ENCODE measurements around the gene FBLN1. TPM values are rescaled to one million over a fixed set of nuclear protein-coding genes. Genes with fewer than 3 reads are reported as not detected.

Gene FBLN1
- total RNA-seq, 2 donors from 2014 or later: 0.39 to 0.57 TPM

DNA sequence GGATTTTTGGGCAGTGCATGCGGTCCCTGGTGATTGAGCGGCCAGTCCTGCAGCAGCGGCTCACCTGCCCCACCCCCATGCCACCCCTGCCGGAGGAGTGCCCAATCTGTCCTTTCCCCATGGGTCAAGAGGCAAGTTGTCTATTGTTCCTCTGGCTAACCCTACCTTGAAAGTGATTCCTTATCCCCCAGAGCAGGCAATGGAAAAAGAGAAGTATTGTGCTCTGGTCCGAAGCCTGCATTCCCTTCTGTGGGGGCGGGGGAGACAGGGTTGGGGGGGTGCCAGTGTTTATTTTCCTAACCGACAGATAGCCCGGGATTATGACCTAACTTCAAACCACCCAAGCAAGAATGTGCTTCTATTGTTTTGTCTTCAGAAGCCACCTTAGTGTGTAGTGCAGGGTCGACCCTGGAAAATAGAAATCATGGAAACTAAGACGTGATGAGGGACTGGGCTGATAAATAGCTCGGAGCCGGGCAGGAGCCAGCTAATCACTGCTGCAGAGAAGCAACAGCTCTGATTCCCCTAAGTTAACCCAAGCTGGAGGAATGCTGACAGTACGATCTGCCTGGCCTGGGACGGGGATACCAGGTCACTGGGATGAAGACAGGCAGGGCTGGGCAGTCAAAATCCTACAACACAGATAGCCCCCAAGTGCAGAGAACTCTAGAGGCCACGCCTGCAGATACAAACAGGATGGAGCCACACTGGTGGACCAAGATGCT is 130.3 kb downstream of the FBLN1 start:
- Mint-ChIP-seq H3K27ac (no peak overlapping the region), H3K36me3 (no peaks in the 10 kb centered on the region), H3K9me3 (no peaks in the 10 kb centered on the region)
- no peak for ATAC-seq
- DNase-seq (ENCODE audit: low spot score in 2 of 2): peak in 1 of 2 donors; percentile 21

- H3K36me3 Mint-ChIP-seq: no peaks in the 10 kb centered on the region
- H3K27ac Mint-ChIP-seq: no peak overlapping the region
- DNase-seq (ENCODE audit: low spot score in 2 of 2) (no peak), ATAC-seq (no peak)
- H3K9me3 Mint-ChIP-seq: no peaks in the 10 kb centered on the region
These were observed 134.0 kb downstream of the FBLN1 start for GRCh38 chr22:45636683-45637082.

DNA sequence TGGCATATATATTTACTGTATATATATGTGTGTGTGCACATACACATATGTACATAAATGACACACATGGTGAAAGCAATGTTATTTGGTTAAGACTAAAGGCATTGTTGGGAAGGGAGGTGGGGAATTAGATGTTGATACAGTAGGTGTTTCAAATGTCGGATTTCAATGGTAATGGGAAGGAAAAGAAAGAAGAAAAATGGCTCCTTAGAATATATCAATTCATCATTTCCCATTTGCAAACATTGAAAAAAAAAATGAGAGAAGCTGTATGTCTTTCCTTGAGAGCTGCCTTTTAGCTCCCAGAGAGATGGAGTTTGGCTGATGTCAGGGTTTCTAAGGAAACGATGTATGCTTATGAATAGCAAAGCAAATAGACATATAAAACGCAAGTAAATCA is 135.5 kb downstream of the FBLN1 start:
- ATAC-seq (no peak), DNase-seq (ENCODE audit: low spot score in 2 of 2) (no peak)
- Mint-ChIP-seq H3K9me3 (no peaks in the 10 kb centered on the region), H3K27ac (no peak overlapping the region), H3K36me3 (no peaks in the 10 kb centered on the region)

- DNase-seq (ENCODE audit: low spot score in 2 of 2) (no peak), ATAC-seq (peak in 1 of 2 donors; percentile 74)
- H3K27ac Mint-ChIP-seq: no peak overlapping the region
- no peaks in the 10 kb centered on the region for H3K9me3 Mint-ChIP-seq
- H3K36me3 Mint-ChIP-seq: no peaks in the 10 kb centered on the region
These were observed 136.4 kb downstream of the FBLN1 start for GRCh38 chr22:45638834-45639746.

DNA sequence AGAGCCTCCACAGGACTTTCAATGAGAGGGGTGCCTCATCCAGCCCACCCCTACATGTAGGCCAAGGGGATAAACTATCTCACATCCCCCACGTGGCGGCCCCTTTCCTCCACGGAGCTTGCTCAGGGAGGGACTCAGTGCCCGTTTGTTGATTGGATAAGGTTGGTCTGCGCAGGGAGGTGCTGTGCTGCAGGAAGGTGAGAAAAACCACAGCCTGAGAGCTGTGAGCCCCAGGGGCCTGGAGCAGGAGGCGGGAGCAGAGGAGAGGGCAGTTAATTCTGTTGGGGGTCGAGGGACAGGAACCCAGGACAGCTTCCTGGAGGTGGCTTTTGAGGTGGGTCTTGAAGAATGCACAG is 137.0 kb downstream of the FBLN1 start:
- DNase-seq (ENCODE audit: low spot score in 2 of 2): no peak
- Mint-ChIP-seq H3K36me3 (no peaks in the 10 kb centered on the region), H3K9me3 (no peaks in the 10 kb centered on the region), H3K27ac (no peak overlapping the region)
- no peak for ATAC-seq

- DNase-seq (ENCODE audit: low spot score in 2 of 2) (no peak), ATAC-seq (no peak)
- Mint-ChIP-seq H3K36me3 (no peaks in the 10 kb centered on the region), H3K27ac (no peak overlapping the region), H3K9me3 (no peaks in the 10 kb centered on the region)
These were observed 137.7 kb downstream of the FBLN1 start for GRCh38 chr22:45640291-45640940.

DNA sequence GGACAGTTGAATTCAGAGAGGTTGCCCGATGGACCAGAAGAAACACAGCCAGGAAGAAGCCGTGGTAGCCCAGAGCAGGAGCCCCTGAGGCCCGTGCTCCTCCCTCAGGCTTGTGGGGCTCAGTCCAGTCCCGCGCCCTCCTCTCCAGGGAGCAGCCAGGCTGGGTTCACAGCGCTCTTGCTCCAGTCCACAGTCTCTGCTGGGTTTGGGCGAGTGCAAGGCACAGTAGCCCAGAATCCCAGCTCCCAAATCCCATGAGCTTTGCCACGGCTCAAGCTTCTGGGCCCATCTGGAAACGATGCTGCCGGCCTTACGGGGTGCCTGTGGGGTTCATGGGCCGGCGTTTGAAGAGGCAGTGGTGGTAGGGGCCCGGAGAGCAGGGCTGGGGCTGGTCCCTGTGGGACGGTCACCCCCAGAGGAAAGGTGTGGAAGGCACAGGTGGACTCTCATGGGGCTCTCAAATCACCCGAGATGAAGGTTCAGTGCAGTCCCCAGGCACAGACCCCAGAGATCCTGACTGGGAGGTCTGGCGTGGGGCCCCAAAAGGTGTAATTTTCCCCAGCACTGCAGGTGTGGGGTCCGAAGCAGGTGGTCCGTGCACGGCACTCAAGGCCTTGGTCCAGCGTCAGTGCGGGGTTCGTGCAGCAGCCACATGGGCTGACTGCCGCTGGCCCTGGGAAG is 138.4 kb downstream of the FBLN1 start:
- DNase-seq (ENCODE audit: low spot score in 2 of 2) (no peak), ATAC-seq (no peak)
- H3K36me3 Mint-ChIP-seq: no peaks in the 10 kb centered on the region
- no peak overlapping the region for H3K27ac Mint-ChIP-seq
- H3K9me3 Mint-ChIP-seq: no peaks in the 10 kb centered on the region

GRCh38 chr22:45642986-45643385 is 140.3 kb downstream of the FBLN1 start:
- no peak overlapping the region for H3K27ac Mint-ChIP-seq
- H3K36me3 Mint-ChIP-seq: no peaks in the 10 kb centered on the region
- H3K9me3 Mint-ChIP-seq: no peaks in the 10 kb centered on the region
- ATAC-seq: no peak
- no peak for DNase-seq (ENCODE audit: low spot score in 2 of 2)

DNA sequence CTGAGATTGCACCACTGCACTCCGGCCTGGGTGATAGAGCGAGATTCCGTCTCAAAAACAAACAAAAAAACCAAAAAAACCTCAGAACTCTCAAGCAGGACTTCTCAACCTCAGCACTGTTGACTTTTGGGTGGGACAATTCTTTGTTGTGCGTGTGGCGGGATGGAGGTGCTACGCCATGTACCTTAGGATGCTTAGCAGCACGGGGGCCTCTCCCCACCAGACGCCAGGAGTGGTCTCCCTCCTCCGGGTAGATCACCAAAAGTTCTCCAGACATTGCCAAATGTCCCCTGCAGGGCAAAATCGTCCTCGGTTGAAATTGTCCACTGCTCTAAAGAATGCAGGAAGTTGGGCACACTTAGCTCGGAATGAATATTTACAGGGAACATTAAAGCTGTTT is 142.0 kb downstream of the FBLN1 start:
- DNase-seq (ENCODE audit: low spot score in 2 of 2) (no peak), ATAC-seq (no peak)
- Mint-ChIP-seq H3K27ac (no peak overlapping the region), H3K9me3 (no peaks in the 10 kb centered on the region), H3K36me3 (no peaks in the 10 kb centered on the region)

GRCh38 chr22:45645150-45645525 is 142.5 kb downstream of the FBLN1 start:
- no peaks in the 10 kb centered on the region for H3K9me3 Mint-ChIP-seq
- no peak for DNase-seq (ENCODE audit: low spot score in 2 of 2)

DNA sequence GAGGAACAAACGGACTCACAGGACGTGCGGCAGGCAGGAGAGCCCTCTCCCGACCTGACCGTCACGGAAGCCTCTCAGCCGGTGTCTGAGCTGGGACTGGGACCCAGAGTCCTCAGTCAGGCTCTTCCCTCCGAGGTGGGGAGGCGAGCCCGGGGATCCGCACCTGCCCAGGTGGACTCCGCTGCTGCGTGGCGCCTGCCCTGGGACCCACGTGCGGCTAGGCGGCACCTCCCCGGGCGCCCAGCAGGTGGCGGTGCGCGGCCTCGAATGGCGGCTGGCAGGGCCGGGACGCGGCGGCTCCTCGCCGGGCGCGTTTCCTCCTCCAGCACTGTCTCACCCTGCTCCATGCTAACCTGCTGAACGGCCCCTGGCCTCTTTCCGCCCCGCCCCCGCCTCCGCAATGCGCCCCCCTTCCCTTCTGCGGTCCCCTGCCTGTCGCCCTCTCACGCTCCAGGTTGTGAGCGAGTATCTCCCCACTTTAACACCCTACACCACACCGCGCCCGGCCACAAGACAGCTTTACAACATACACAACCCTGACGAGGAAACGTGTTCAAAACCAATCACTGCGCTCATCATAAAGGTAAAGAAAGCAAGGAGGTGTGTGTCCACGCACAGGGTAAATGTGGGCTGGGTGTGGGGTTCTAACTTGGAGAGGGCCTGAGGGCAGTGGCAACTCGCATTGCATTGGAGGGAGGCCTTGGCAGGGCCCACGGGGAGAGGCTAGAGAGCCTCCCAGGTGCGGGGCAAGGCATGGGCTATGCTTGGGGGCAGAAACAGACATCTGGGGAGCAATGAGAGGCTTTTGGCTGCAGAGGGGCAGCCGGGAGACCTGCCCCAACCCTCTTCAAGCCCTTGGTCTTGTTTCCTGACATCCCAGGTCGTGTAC is 143.1 kb downstream of the FBLN1 start:
- ATAC-seq (peak; percentile 93 to 97), DNase-seq (ENCODE audit: low spot score in 2 of 2) (peak; percentile 80 to 93)
- H3K36me3 Mint-ChIP-seq: no peaks in the 10 kb centered on the region
- H3K27ac Mint-ChIP-seq: no peak overlapping the region
- no peaks in the 10 kb centered on the region for H3K9me3 Mint-ChIP-seq

More at GRCh38 chr22:45645150-45645525, 142.5 kb downstream of the FBLN1 start:
- Mint-ChIP-seq H3K27ac (no peak overlapping the region), H3K36me3 (no peaks in the 10 kb centered on the region)
- no peak for ATAC-seq

GRCh38 chr22:45647532-45648225 is 145.0 kb downstream of the FBLN1 start:
- Mint-ChIP-seq H3K9me3 (no peaks in the 10 kb centered on the region), H3K27ac (no peak overlapping the region), H3K36me3 (no peaks in the 10 kb centered on the region)
- no peak for ATAC-seq
- no peak for DNase-seq (ENCODE audit: low spot score in 2 of 2)

GRCh38 chr22:45648301-45649117 is 145.8 kb downstream of the FBLN1 start:
- peak in 1 of 2 donors; percentile 36 for ATAC-seq
- H3K27ac Mint-ChIP-seq: no peak overlapping the region
- DNase-seq (ENCODE audit: low spot score in 2 of 2): no peak
- H3K9me3 Mint-ChIP-seq: no peaks in the 10 kb centered on the region
- no peaks in the 10 kb centered on the region for H3K36me3 Mint-ChIP-seq

GRCh38 chr22:45649809-45650208 is 147.1 kb downstream of the FBLN1 start:
- ATAC-seq: no peak
- H3K36me3 Mint-ChIP-seq: no peaks in the 10 kb centered on the region
- H3K27ac Mint-ChIP-seq: no peak overlapping the region
- no peaks in the 10 kb centered on the region for H3K9me3 Mint-ChIP-seq
- no peak for DNase-seq (ENCODE audit: low spot score in 2 of 2)

DNA sequence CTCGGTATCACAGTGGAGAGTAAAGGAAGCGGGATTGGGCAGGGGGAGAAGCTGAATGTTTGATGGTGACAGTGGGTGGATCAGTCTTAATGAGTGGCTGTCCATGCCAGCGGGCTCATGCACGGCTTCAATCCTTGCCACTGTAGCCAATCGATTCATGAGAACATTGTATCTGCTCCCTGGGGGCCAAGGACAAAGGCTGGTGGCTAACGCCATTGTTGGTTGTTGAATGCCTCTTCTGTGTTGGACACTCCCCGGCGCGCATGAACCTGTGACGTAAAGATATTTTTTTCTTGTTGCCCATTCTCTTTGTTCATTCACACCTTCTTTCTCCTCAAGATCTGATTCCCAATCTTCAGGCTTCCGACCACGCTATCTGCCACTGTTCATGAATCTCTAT is 148.0 kb downstream of the FBLN1 start:
- ATAC-seq (no peak), DNase-seq (ENCODE audit: low spot score in 2 of 2) (no peak)
- no peak overlapping the region for H3K27ac Mint-ChIP-seq
- no peaks in the 10 kb centered on the region for H3K36me3 Mint-ChIP-seq
- H3K9me3 Mint-ChIP-seq: no peaks in the 10 kb centered on the region
